Occipital lobe (tissue), 2 donors: ENCODE results near the gene LASP1. TPM values are rescaled to one million over a fixed set of nuclear protein-coding genes. Genes with fewer than 3 reads are reported as not detected.
"Not testable (repeated sequence)": the region's sequence is repeated elsewhere in the genome, so short reads cannot be mapped to it uniquely, and the experiment has no call there.

Source experiments
- DNase-seq: peaks from one replicate; lab custom pipeline; 2025; lab: John Stamatoyannopoulos, UW
- total RNA-seq: library from RNA; depleted of rRNA; stranded (reverse); fragments of >200 nt; gene quantifications from one replicate; pipeline ENCODE4 v1.2.3, GENCODE V29; 2014

The LASP1 gene
- total RNA-seq, 1 donor from 2014 or later = 49.4 TPM

GRCh38 chr17:38906460-38907228, 36.8 kb downstream of the LASP1 start:
- no peak for DNase-seq

- no peak for DNase-seq
These were observed 38.2 kb downstream of the LASP1 start for GRCh38 chr17:38907930-38908675.

- no peak for DNase-seq
These were observed 38.9 kb downstream of the LASP1 start for GRCh38 chr17:38908676-38909181.

GRCh38 chr17:38910325-38910724, 40.5 kb downstream of the LASP1 start:
- DNase-seq = no peak

- no peak for DNase-seq
These were observed 41.3 kb downstream of the LASP1 start for GRCh38 chr17:38911081-38911730.

GRCh38 chr17:38911731-38912081, 41.8 kb downstream of the LASP1 start:
- DNase-seq = not testable (repeated sequence)

GRCh38 chr17:38912221-38912813, 42.5 kb downstream of the LASP1 start:
- no peak for DNase-seq

- no peak for DNase-seq
These were observed 45.1 kb downstream of the LASP1 start for GRCh38 chr17:38914741-38915638.

GRCh38 chr17:38915639-38915995, 45.8 kb downstream of the LASP1 start:
- no peak for DNase-seq

- no peak for DNase-seq
These were observed 46.9 kb downstream of the LASP1 start for GRCh38 chr17:38916771-38917170.

GRCh38 chr17:38917259-38917658, 47.4 kb downstream of the LASP1 start:
- no peak for DNase-seq

- DNase-seq = no peak
These were observed 48.5 kb downstream of the LASP1 start for GRCh38 chr17:38918129-38918913.

- DNase-seq = no peak
These were observed 49.1 kb downstream of the LASP1 start for GRCh38 chr17:38918916-38919315.

GRCh38 chr17:38919316-38920078, 49.6 kb downstream of the LASP1 start:
- no peak for DNase-seq

GRCh38 chr17:38920374-38921291, 50.8 kb downstream of the LASP1 start:
- DNase-seq = no peak

GRCh38 chr17:38921756-38922411, 52.0 kb downstream of the LASP1 start:
- peak; percentile 39 for DNase-seq

GRCh38 chr17:38922538-38923297, 52.9 kb downstream of the LASP1 start:
- DNase-seq = no peak
